ENCODE results near the gene TMEM120A.

The TMEM120A gene

DNA sequence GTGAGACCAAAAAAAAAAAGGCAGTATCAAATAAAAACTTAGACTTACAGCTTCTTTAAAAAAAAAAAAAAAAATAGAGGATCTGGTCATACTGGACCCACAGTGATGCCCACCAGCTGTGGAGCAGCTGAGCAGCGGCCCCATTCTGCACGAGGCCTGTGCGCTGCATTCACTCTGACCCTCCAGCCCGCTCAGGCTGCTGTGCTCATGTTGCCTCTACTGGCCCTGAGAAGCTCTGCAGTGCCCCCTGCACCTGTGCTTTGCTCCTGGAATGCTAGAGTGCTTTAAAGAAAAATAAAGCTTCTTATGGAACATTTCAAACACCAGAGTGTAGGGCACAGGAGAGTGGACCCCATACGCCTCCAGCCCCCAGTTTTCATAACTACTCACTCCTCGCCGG lies 33.2 kb downstream of the TMEM120A start:
- H3K9me3 ChIP-seq (ENCODE audit: insufficient read depth, low read length, severe bottlenecking) = no peaks in the 10 kb centered on the region
- H4K20me1 ChIP-seq (ENCODE audit: insufficient read depth, low read length) = peaks cover 3% of the 10 kb centered on the region; the same call in 1 of the 2 replicates
- H3K36me3 ChIP-seq (ENCODE audit: insufficient read depth, low read length) = 0 out of 2 replicates have a peak, but pooled peaks cover 7% of the 10 kb centered on the region
- no peak overlapping the region for H2AFZ ChIP-seq (ENCODE audit: low read depth, low read length)
- ATAC-seq (ENCODE audit: insufficient read depth, low read depth) = peak; percentile 31; the same call in 1 of the 3 replicates
- H3K79me2 ChIP-seq (ENCODE audit: insufficient read depth, low read length) = no peaks in the 10 kb centered on the region
- H3K4me2 ChIP-seq (ENCODE audit: insufficient read depth, low read length) = no peak overlapping the region
- no peak for TF ChIP-seq EZH2 (IDR thresholded peaks at IDR 0.05; ENCODE audit: borderline replicate concordance, low read depth, low read length, severe bottlenecking)
- TF ChIP-seq, protein P1, sequence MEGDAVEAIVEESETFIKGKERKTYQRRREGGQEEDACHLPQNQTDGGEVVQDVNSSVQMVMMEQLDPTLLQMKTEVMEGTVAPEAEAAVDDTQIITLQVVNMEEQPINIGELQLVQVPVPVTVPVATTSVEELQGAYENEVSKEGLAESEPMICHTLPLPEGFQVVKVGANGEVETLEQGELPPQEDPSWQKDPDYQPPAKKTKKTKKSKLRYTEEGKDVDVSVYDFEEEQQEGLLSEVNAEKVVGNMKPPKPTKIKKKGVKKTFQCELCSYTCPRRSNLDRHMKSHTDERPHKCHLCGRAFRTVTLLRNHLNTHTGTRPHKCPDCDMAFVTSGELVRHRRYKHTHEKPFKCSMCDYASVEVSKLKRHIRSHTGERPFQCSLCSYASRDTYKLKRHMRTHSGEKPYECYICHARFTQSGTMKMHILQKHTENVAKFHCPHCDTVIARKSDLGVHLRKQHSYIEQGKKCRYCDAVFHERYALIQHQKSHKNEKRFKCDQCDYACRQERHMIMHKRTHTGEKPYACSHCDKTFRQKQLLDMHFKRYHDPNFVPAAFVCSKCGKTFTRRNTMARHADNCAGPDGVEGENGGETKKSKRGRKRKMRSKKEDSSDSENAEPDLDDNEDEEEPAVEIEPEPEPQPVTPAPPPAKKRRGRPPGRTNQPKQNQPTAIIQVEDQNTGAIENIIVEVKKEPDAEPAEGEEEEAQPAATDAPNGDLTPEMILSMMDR (IDR thresholded peaks at IDR 0.05; ENCODE audit: borderline replicate concordance, extremely low read depth, low read length, poor library complexity, severe bottlenecking) = peak; percentile 35
- no peak overlapping the region for H3K9ac ChIP-seq (ENCODE audit: low read depth, low read length)
- H3K4me1 ChIP-seq (ENCODE audit: insufficient read depth, low read length) = no peaks in the 10 kb centered on the region
- no peak overlapping the region for H3K4me3 ChIP-seq (ENCODE audit: low read depth in 1 of 2, low read length in 2 of 2)
- no peaks in the 10 kb centered on the region for H3K27me3 ChIP-seq (ENCODE audit: insufficient read depth, low read length, poor library complexity)
- no peak overlapping the region for H3K27ac ChIP-seq (ENCODE audit: low read length)
- no peak for DNase-seq

DNA sequence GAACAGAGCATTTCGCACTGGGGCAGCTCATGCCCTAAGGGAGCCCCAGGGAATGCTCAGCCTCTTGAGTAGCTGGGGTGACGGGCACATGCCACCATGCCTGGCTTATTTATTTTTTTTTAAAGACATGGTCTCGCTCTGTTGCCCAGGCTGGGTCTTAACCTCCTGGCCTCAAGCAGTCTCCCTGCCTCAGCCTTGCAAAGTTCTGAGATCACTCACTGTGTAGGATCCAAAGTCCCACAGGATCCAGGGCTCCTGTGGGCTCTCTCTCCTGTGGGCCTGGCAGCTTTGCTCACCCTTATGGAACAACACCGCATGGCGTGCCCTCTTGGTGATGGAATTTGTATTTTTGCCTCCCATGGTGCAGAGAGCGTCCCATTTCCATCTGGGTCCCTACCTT lies 34.0 kb downstream of the TMEM120A start:
- Histone ChIP-seq H3K9ac (ENCODE audit: low read depth, low read length) (no peak overlapping the region), H3K79me2 (ENCODE audit: insufficient read depth, low read length) (no peaks in the 10 kb centered on the region), H3K4me1 (ENCODE audit: insufficient read depth, low read length) (no peaks in the 10 kb centered on the region), H3K27ac (ENCODE audit: low read length) (no peak overlapping the region), H4K20me1 (ENCODE audit: insufficient read depth, low read length) (no peaks in the 10 kb centered on the region), H3K4me3 (ENCODE audit: low read depth in 1 of 2, low read length in 2 of 2) (no peak overlapping the region), H3K4me2 (ENCODE audit: insufficient read depth, low read length) (no peak overlapping the region), H3K36me3 (ENCODE audit: insufficient read depth, low read length) (peaks cover 13% of the 10 kb centered on the region; the same call in 1 of the 2 replicates), H3K9me3 (ENCODE audit: insufficient read depth, low read length, severe bottlenecking) (no peaks in the 10 kb centered on the region), H3K27me3 (ENCODE audit: insufficient read depth, low read length, poor library complexity) (no peaks in the 10 kb centered on the region), H2AFZ (ENCODE audit: low read depth, low read length) (no peak overlapping the region)
- ATAC-seq (ENCODE audit: insufficient read depth, low read depth) (no peak), DNase-seq (no peak)
- TF ChIP-seq, protein P1 (IDR thresholded peaks at IDR 0.05; ENCODE audit: borderline replicate concordance, extremely low read depth, low read length, poor library complexity, severe bottlenecking) = no peak

DNA sequence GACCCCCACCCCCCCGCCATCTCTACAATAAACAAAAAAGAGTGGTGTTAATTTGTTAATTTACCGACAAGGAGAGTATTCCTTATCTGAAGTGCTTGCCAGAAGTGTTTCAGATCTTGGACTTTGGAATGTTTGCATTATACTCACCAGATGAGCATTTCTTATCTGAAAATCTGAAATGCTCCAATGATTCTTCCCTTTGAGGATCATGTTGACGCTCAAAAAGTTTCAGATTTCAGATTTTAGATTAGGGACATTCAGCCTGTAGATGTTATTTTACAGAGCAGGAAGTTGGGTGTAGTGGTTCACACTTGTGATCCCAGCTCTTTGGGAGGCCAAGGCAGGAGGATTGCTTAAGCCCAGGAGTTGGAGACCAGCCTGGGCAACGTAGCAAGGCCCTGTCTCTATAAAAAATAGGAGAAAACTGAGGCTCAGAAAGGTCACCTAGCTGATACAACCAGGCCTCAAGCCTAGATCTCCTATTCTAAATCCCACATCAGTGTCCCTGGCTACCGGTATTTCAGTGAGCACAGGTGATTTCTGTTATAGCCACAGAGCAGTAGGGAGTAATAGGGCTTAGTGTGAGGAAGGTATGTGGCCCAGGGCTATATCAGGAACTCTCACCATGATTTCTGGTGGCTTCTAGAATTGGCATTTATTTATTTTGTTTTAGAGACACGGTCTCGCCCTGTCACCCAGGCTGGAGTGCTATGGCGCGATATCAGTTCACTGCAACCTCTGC lies 35.4 kb downstream of the TMEM120A start:
- H3K9ac ChIP-seq (ENCODE audit: low read depth, low read length) = no peak overlapping the region
- H3K27me3 ChIP-seq (ENCODE audit: insufficient read depth, low read length, poor library complexity) = no peaks in the 10 kb centered on the region
- no peak for TF ChIP-seq EZH2 (IDR thresholded peaks at IDR 0.05; ENCODE audit: borderline replicate concordance, low read depth, low read length, severe bottlenecking)
- TF ChIP-seq, protein P1 (IDR thresholded peaks at IDR 0.05; ENCODE audit: borderline replicate concordance, extremely low read depth, low read length, poor library complexity, severe bottlenecking) = no peak
- H3K9me3 ChIP-seq (ENCODE audit: insufficient read depth, low read length, severe bottlenecking) = no peaks in the 10 kb centered on the region
- H4K20me1 ChIP-seq (ENCODE audit: insufficient read depth, low read length) = no peaks in the 10 kb centered on the region
- peaks cover 14% of the 10 kb centered on the region; the same call in 1 of the 2 replicates for H3K36me3 ChIP-seq (ENCODE audit: insufficient read depth, low read length)
- no peak overlapping the region for H3K27ac ChIP-seq (ENCODE audit: low read length)
- ATAC-seq (ENCODE audit: insufficient read depth, low read depth) (no peak), DNase-seq (no peak)
- H3K4me1 ChIP-seq (ENCODE audit: insufficient read depth, low read length) = no peaks in the 10 kb centered on the region
- no peak overlapping the region for H3K4me3 ChIP-seq (ENCODE audit: low read depth in 1 of 2, low read length in 2 of 2)
- no peak overlapping the region for H2AFZ ChIP-seq (ENCODE audit: low read depth, low read length)
- H3K4me2 ChIP-seq (ENCODE audit: insufficient read depth, low read length) = no peak overlapping the region
- H3K79me2 ChIP-seq (ENCODE audit: insufficient read depth, low read length) = no peaks in the 10 kb centered on the region
